Astrocyte (in vitro differentiated cells and primary cell): ENCODE data around the gene GABRP. TPM values are rescaled to one million over a fixed set of nuclear protein-coding genes. Genes with fewer than 3 reads are reported as not detected.
A peak's percentile ranks its signal among the peaks of the same experiment; 100 is the strongest.

Experiments
- DNase-seq: peaks from one replicate; pipeline ENCODE4 v3.0.0-alpha.2; 2010; ENCODE audit warnings: low read depth
- FAIRE-seq: peaks from 2 replicates; lab custom pipeline; 2011; peaks lifted over from hg19 to GRCh38; lab: Jason Lieb, UNC
- H2AFZ ChIP-seq: 2 replicates; pipeline ENCODE4 v1.6.0; 2012; ENCODE audit warnings: low read depth, low read length, inconsistent platforms
- H3K27ac ChIP-seq: 2 replicates; pipeline ENCODE4 v1.5.1; 2011; ENCODE audit warnings: low read depth, low read length, inconsistent platforms
- H3K27me3 ChIP-seq: 2 replicates; pipeline ENCODE4 v1.6.0; 2011; ENCODE audit warnings: low read length, inconsistent platforms; ENCODE audit not compliant: insufficient read depth
- H3K36me3 ChIP-seq: 2 replicates; pipeline ENCODE4 v1.5.1; 2011; ENCODE audit warnings: low read length, inconsistent platforms; ENCODE audit not compliant: insufficient read depth
- H3K4me1 ChIP-seq: 2 replicates; pipeline ENCODE4 v1.5.1; 2011; ENCODE audit warnings: low read length, inconsistent platforms; ENCODE audit not compliant: insufficient read depth
- H3K4me2 ChIP-seq: 2 replicates; pipeline ENCODE4 v1.6.0; 2012; ENCODE audit warnings: low read length, inconsistent platforms
- H3K4me3 ChIP-seq: 2 replicates; pipeline ENCODE4 v1.5.1; 2011; ENCODE audit warnings: low read depth, mild to moderate bottlenecking, low read length, inconsistent platforms; ENCODE audit not compliant: insufficient read depth
- H3K79me2 ChIP-seq: 2 replicates; pipeline ENCODE4 v1.6.0; 2012; ENCODE audit warnings: mild to moderate bottlenecking, low read length, inconsistent platforms; ENCODE audit not compliant: insufficient read depth
- H3K9ac ChIP-seq: 2 replicates; pipeline ENCODE4 v1.6.0; 2012; ENCODE audit warnings: mild to moderate bottlenecking, low read length, inconsistent platforms
- H3K9me3 ChIP-seq: 2 replicates; pipeline ENCODE4 v1.5.1; 2012; ENCODE audit warnings: low read depth, mild to moderate bottlenecking, low read length, inconsistent platforms; ENCODE audit not compliant: insufficient read depth
- H4K20me1 ChIP-seq: 2 replicates; pipeline ENCODE4 v1.6.0; 2012; ENCODE audit warnings: low read length, inconsistent platforms; ENCODE audit not compliant: insufficient read depth
- H3K27ac Mint-ChIP-seq: one replicate; pipeline ENCODE4 v1.8.0; 2021; ENCODE audit warnings: mild to moderate bottlenecking, mixed read lengths; ENCODE audit not compliant: unreplicated experiment
- H3K27me3 Mint-ChIP-seq: one replicate; pipeline ENCODE4 v1.8.0; 2021; ENCODE audit warnings: low read depth, mixed read lengths; ENCODE audit not compliant: unreplicated experiment
- H3K36me3 Mint-ChIP-seq: one replicate; pipeline ENCODE4 v1.8.0; 2021; ENCODE audit warnings: low read depth, mixed read lengths; ENCODE audit not compliant: unreplicated experiment
- H3K4me1 Mint-ChIP-seq: one replicate; pipeline ENCODE4 v1.8.0; 2021; ENCODE audit warnings: low read depth, mixed read lengths; ENCODE audit not compliant: unreplicated experiment
- H3K4me3 Mint-ChIP-seq: one replicate; pipeline ENCODE4 v1.8.0; 2021; ENCODE audit warnings: mild to moderate bottlenecking, moderate library complexity, mixed read lengths; ENCODE audit not compliant: unreplicated experiment
- H3K9me3 Mint-ChIP-seq: one replicate; pipeline ENCODE4 v1.8.0; 2021; ENCODE audit warnings: mild to moderate bottlenecking, mixed read lengths; ENCODE audit not compliant: unreplicated experiment
- EZH2 ChIP-seq: IDR thresholded peaks from 2 replicates; pipeline ENCODE4 v1.6.1; 2012; ENCODE audit warnings: mild to moderate bottlenecking, low read length, inconsistent platforms; ENCODE audit not compliant: insufficient read depth
- total RNA-seq: library from RNA; stranded (reverse); gene quantifications from 2 replicates; pipeline ENCODE4 v1.2.1, GENCODE V29; 2021
- TF ChIP-seq, protein P1 (sequence below): IDR thresholded peaks from 2 replicates; pipeline ENCODE4 v1.5.1; 2011; ENCODE audit warnings: low read depth, mild to moderate bottlenecking, inconsistent platforms, low read length, moderate library complexity; ENCODE audit not compliant: insufficient read depth

GABRP gene
- total RNA-seq, 1 donor from 2014 or later: 0.45 TPM

- TF ChIP-seq, protein P1, sequence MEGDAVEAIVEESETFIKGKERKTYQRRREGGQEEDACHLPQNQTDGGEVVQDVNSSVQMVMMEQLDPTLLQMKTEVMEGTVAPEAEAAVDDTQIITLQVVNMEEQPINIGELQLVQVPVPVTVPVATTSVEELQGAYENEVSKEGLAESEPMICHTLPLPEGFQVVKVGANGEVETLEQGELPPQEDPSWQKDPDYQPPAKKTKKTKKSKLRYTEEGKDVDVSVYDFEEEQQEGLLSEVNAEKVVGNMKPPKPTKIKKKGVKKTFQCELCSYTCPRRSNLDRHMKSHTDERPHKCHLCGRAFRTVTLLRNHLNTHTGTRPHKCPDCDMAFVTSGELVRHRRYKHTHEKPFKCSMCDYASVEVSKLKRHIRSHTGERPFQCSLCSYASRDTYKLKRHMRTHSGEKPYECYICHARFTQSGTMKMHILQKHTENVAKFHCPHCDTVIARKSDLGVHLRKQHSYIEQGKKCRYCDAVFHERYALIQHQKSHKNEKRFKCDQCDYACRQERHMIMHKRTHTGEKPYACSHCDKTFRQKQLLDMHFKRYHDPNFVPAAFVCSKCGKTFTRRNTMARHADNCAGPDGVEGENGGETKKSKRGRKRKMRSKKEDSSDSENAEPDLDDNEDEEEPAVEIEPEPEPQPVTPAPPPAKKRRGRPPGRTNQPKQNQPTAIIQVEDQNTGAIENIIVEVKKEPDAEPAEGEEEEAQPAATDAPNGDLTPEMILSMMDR: no peak
- TF ChIP-seq EZH2: no peak
- Histone ChIP-seq H3K4me3 (no peak overlapping the region), H2AFZ (no peak overlapping the region), H3K27ac (no peak overlapping the region), H3K27me3 (peaks cover 2% of the 10 kb centered on the region), H3K36me3 (no peaks in the 10 kb centered on the region), H3K79me2 (no peaks in the 10 kb centered on the region), H3K9me3 (no peaks in the 10 kb centered on the region), H4K20me1 (no peaks in the 10 kb centered on the region), H3K4me1 (no peaks in the 10 kb centered on the region), H3K4me2 (no peak overlapping the region), H3K9ac (no peak overlapping the region)
- Mint-ChIP-seq H3K36me3 (no peaks in the 10 kb centered on the region), H3K4me1 (no peaks in the 10 kb centered on the region), H3K27ac (no peak overlapping the region), H3K9me3 (no peaks in the 10 kb centered on the region), H3K4me3 (no peak overlapping the region), H3K27me3 (peaks cover 56% of the 10 kb centered on the region)
- no peak for FAIRE-seq
- no peak for DNase-seq
Observed at GRCh38 chr5:170788626-170789304, 5.2 kb downstream of the GABRP start.

GRCh38 chr5:170791325-170791954, 7.9 kb downstream of the GABRP start:
- TF ChIP-seq, protein P1: peak; percentile 59
- TF ChIP-seq EZH2: no peak
- DNase-seq (peak; percentile 29), FAIRE-seq (no peak)
- no peaks in the 10 kb centered on the region for H3K9me3 ChIP-seq
- no peaks in the 10 kb centered on the region for H3K36me3 Mint-ChIP-seq
- peaks cover 5% of the 10 kb centered on the region for H3K27me3 ChIP-seq
- no peak overlapping the region for H3K4me2 ChIP-seq
- no peak overlapping the region for H3K27ac Mint-ChIP-seq
- H3K36me3 ChIP-seq: no peaks in the 10 kb centered on the region
- no peaks in the 10 kb centered on the region for H3K9me3 Mint-ChIP-seq
- no peak overlapping the region for H3K4me3 Mint-ChIP-seq
- H3K9ac ChIP-seq: no peak overlapping the region
- no peak overlapping the region for H3K27ac ChIP-seq
- H3K27me3 Mint-ChIP-seq: peaks cover 45% of the 10 kb centered on the region
- H3K4me1 Mint-ChIP-seq: no peaks in the 10 kb centered on the region
- H3K79me2 ChIP-seq: no peaks in the 10 kb centered on the region
- no peak overlapping the region for H3K4me3 ChIP-seq
- no peak overlapping the region for H2AFZ ChIP-seq
- H3K4me1 ChIP-seq: no peaks in the 10 kb centered on the region
- no peaks in the 10 kb centered on the region for H4K20me1 ChIP-seq

- Mint-ChIP-seq H3K4me1 (no peaks in the 10 kb centered on the region), H3K9me3 (no peaks in the 10 kb centered on the region), H3K27ac (no peak overlapping the region), H3K27me3 (peaks cover 43% of the 10 kb centered on the region), H3K4me3 (no peak overlapping the region), H3K36me3 (no peaks in the 10 kb centered on the region)
- Histone ChIP-seq H3K27ac (no peak overlapping the region), H2AFZ (no peak overlapping the region), H3K4me1 (no peaks in the 10 kb centered on the region), H3K9ac (no peak overlapping the region), H3K36me3 (no peaks in the 10 kb centered on the region), H3K4me3 (no peak overlapping the region), H3K9me3 (no peaks in the 10 kb centered on the region), H3K27me3 (peaks cover 5% of the 10 kb centered on the region), H3K79me2 (no peaks in the 10 kb centered on the region), H4K20me1 (no peaks in the 10 kb centered on the region), H3K4me2 (no peak overlapping the region)
- no peak for TF ChIP-seq EZH2
- TF ChIP-seq, protein P1: no peak
- FAIRE-seq (no peak), DNase-seq (no peak)
Observed at GRCh38 chr5:170792878-170793277, 9.4 kb downstream of the GABRP start.
